Measurements from ENCODE around the gene COL8A2. TPM values are rescaled to one million over a fixed set of nuclear protein-coding genes. Genes with fewer than 3 reads are reported as not detected.

The COL8A2 gene
- total RNA-seq, 1 donor from 2014 or later, result 1.2 TPM

DNA sequence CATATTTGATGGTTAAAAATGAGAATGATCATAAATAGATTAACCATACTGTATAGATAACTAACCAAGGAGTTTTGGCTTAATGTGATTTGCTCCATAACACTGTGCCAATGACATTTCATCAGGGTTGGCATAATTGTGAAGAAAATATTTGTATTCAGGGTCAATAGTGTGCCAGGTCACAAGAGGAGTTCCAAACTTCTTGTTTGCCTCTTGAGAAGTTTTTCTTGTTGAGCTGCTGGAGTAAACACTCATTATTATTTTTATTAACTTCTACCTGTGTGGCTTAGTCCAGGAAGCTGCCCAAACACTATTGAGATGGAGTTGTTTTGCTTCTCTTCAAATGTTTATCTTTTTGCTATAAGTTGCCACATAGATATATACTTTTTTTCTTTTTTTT lies 38.4 kb upstream of the COL8A2 start:
- Histone ChIP-seq H3K9me3 (replicated peaks) (no peaks in the 10 kb centered on the region), H3K4me1 (peaks cover 100% of the 10 kb centered on the region), H3K27ac (replicated peaks) (peak overlapping the region; percentile 100), H3K27me3 (ENCODE audit: low read depth) (no peaks in the 10 kb centered on the region), H3K4me3 (no peak overlapping the region), H3K36me3 (peaks cover 7% of the 10 kb centered on the region)
- no peak for DNase-seq
- TF ChIP-seq, protein P1, sequence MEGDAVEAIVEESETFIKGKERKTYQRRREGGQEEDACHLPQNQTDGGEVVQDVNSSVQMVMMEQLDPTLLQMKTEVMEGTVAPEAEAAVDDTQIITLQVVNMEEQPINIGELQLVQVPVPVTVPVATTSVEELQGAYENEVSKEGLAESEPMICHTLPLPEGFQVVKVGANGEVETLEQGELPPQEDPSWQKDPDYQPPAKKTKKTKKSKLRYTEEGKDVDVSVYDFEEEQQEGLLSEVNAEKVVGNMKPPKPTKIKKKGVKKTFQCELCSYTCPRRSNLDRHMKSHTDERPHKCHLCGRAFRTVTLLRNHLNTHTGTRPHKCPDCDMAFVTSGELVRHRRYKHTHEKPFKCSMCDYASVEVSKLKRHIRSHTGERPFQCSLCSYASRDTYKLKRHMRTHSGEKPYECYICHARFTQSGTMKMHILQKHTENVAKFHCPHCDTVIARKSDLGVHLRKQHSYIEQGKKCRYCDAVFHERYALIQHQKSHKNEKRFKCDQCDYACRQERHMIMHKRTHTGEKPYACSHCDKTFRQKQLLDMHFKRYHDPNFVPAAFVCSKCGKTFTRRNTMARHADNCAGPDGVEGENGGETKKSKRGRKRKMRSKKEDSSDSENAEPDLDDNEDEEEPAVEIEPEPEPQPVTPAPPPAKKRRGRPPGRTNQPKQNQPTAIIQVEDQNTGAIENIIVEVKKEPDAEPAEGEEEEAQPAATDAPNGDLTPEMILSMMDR (IDR thresholded peaks at IDR 0.05; ENCODE audit: borderline replicate concordance), result no peak
- intact Hi-C loops (cut with micrococcal nuclease), result no loop called here

DNA sequence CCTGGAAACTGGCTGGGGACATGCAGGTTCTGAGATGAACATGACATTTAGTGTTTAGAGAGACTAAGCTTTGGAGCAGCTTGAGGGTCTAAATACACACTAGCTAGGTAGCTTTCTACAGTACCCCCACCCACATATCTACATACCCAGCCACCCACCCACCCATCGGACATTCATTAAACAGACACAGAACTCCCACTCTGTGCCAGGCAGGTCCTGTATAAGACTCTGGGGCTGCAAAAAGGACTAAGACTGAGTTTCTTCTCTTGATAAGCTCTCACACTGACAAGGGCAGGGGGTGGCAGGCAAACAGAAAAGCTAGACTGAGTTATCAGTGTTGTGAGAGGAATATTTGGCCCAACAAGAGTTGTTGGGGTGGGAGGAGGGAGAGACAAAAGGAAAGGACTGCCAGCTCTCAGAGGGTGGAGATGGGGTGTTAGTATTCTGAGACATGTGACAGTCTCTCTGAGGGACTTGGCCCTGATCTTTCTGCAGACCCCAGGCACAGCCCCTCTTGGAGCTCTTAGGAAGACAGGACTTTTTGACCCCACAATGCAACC lies 37.7 kb upstream of the COL8A2 start:
- peaks cover 100% of the 10 kb centered on the region for H3K4me1 ChIP-seq
- H3K27ac ChIP-seq (replicated peaks), result peak overlapping the region; percentile 100
- TF ChIP-seq, protein P1 (IDR thresholded peaks at IDR 0.05; ENCODE audit: borderline replicate concordance), result no peak
- H3K27me3 ChIP-seq (ENCODE audit: low read depth), result no peaks in the 10 kb centered on the region
- H3K36me3 ChIP-seq, result peaks cover 10% of the 10 kb centered on the region
- no peaks in the 10 kb centered on the region for H3K9me3 ChIP-seq (replicated peaks)
- intact Hi-C loops (cut with micrococcal nuclease), result no loop called here
- no peak for DNase-seq
- peak overlapping the region; percentile 100 for H3K4me3 ChIP-seq

DNA sequence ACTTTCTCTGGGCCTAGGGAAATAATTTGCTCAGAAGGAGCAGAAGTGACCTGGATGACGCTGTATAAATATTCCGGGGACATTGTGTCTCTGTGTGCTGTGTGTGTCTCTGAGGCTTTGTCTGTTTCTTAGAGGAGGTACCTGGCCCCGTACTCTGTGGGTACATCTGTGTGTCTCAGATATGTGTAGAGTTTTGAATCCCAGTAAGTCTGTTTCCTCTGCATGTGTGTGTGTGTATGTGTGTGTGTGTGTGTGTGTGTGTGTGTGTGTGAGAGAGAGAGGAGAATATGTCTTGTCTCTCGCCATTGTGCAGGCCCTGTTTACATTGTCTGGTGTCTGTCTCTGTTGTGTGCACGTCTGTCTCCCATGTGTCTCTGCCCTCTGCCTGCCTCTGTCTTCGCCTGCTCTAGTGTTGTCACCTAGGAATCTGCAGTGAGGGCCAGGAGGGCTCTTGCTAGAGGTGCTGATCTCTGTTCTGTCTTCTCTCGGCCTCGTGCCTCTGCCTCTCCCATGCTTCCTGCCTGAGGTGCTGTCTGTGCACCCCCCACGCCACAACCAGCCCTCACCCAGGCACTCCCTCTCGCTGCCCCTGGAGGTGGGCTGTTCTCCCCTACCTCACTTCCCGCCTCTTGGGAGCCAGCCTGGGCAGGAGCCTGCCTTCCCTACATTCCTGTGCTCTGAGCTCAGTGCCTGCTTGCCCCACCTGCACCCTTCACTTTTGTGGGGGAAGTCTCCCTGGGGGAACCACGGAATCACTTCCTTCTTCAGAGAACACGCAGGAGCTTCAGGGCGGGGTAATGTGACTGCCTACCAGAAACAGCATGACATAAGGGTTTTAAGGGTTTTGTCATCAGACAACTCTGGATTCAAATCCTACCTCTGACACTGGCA lies 36.9 kb upstream of the COL8A2 start:
- Histone ChIP-seq H3K9me3 (replicated peaks) (no peaks in the 10 kb centered on the region), H3K4me1 (peaks cover 100% of the 10 kb centered on the region), H3K27me3 (ENCODE audit: low read depth) (no peaks in the 10 kb centered on the region), H3K36me3 (peaks cover 5% of the 10 kb centered on the region), H3K27ac (replicated peaks) (peak overlapping the region; percentile 100), H3K4me3 (peak overlapping the region; percentile 100)
- TF ChIP-seq, protein P1 (IDR thresholded peaks at IDR 0.05; ENCODE audit: borderline replicate concordance), result no peak
- DNase-seq, result no peak
- intact Hi-C loops (cut with micrococcal nuclease), result no loop called here

DNA sequence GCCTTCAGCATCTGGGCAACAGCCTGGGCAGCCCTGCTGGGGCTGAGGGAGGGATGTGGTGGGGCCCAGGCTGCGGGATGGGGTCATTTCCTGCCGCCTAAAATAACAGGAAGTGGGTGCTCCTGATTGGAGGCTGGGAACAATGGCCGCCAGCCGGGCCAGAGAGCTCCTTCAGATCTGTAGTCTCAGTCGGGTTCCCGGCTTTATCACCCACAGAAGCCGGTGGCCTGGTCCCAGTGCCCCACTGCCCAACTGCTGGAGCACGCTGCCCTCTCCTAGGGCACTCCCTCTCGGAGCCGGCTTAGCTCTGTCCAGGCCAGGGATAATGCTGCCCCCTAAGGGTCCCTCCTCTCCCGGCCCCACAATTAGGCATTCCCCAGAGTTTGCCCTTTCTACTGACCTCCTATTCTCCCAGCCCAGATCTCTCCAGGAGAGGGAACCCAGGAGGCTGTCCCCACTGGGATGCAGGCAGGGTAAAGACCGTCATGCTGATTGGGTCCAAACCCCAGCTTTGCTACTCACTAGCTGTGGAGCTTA lies 36.0 kb upstream of the COL8A2 start:
- intact Hi-C loops (cut with micrococcal nuclease), result no loop called here

DNA sequence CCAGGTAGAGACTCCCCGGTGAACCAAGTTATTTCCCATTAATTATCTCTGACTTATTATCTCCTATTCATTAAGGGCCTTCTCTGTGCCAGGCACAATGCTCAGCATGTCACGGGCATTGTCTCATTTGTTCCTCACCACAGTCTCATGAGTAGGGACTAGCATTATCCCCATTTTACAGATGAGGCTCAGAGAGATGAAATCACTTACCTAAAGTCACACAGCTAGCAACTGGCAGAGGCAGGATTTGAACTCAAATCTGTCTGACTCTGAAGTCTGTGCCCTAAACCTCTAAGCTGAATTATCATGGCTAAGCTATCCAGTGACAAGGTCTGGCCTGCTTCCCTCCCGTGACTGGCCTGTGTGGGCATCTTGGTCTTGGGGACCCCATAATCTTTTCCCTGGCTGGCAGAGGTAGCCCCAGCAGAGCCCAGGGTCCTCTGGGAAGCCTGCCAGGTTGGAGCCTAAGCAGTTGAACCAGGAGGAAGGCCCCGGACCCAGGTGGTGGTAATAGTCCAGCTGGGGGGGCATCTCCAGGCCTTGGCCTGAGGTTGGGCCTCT lies 35.4 kb upstream of the COL8A2 start:
- DNase-seq, result no peak
- TF ChIP-seq, protein P1 (IDR thresholded peaks at IDR 0.05; ENCODE audit: borderline replicate concordance), result no peak
- no peaks in the 10 kb centered on the region for H3K9me3 ChIP-seq (replicated peaks)
- peaks cover 5% of the 10 kb centered on the region for H3K36me3 ChIP-seq
- H3K4me3 ChIP-seq, result peak overlapping the region; percentile 100
- H3K27me3 ChIP-seq (ENCODE audit: low read depth), result no peaks in the 10 kb centered on the region
- H3K4me1 ChIP-seq, result peaks cover 94% of the 10 kb centered on the region
- peak overlapping the region; percentile 100 for H3K27ac ChIP-seq (replicated peaks)
- intact Hi-C loops (cut with micrococcal nuclease), result no loop called here

More for the DNA sequence above, 36.0 kb upstream of the COL8A2 start:
- Histone ChIP-seq H3K36me3 (peaks cover 5% of the 10 kb centered on the region), H3K27ac (replicated peaks) (peak overlapping the region; percentile 100), H3K4me3 (peak overlapping the region; percentile 100), H3K4me1 (peaks cover 98% of the 10 kb centered on the region), H3K27me3 (ENCODE audit: low read depth) (no peaks in the 10 kb centered on the region), H3K9me3 (replicated peaks) (no peaks in the 10 kb centered on the region)
- TF ChIP-seq, protein P1 (IDR thresholded peaks at IDR 0.05; ENCODE audit: borderline replicate concordance), result peak; percentile 45
- DNase-seq, result peak; percentile 66

Data from left ventricle myocardium inferior (tissue), 1 donor.